Colon (tissue), 2 donors: Measurements from ENCODE around the gene SCGB1D2.
"Not testable (repeated sequence)": the region's sequence is repeated elsewhere in the genome, so short reads cannot be mapped to it uniquely, and the experiment has no call there.

Source experiments
- FAIRE-seq: peaks from 2 replicates; lab custom pipeline; 2012; peaks lifted over from hg19 to GRCh38; lab: Jason Lieb, UNC
- donor health status: control.
- donor health status: control.

The SCGB1D2 gene

GRCh38 chr11:62242021-62242420, at the start of gene SCGB1D2:
Gene SCGB1D2 (plus strand): TSS chr11:62242239. CDS start chr11:62242308, 69 bp downstream.
- FAIRE-seq, result no peak

- no peak for FAIRE-seq
Observed at GRCh38 chr11:62193952-62194351, 48.1 kb upstream of the SCGB1D2 start.

- FAIRE-seq, result not testable (repeated sequence)
Observed at GRCh38 chr11:62195010-62195409, 47.0 kb upstream of the SCGB1D2 start.

GRCh38 chr11:62195945-62196344, 46.1 kb upstream of the SCGB1D2 start:
- no peak for FAIRE-seq

GRCh38 chr11:62197400-62197799, 44.6 kb upstream of the SCGB1D2 start:
- FAIRE-seq, result not testable (repeated sequence)

GRCh38 chr11:62201376-62201775, 40.7 kb upstream of the SCGB1D2 start:
- FAIRE-seq, result no peak

GRCh38 chr11:62202910-62203309, 39.1 kb upstream of the SCGB1D2 start:
- FAIRE-seq, result no peak

GRCh38 chr11:62204430-62204829, 37.6 kb upstream of the SCGB1D2 start:
- no peak for FAIRE-seq

- FAIRE-seq, result no peak
Observed at GRCh38 chr11:62205441-62205840, 36.6 kb upstream of the SCGB1D2 start.

- not testable (repeated sequence) for FAIRE-seq
Observed at GRCh38 chr11:62206276-62207066, 35.6 kb upstream of the SCGB1D2 start.

- no peak for FAIRE-seq
Observed at GRCh38 chr11:62208785-62209144, 33.3 kb upstream of the SCGB1D2 start.

GRCh38 chr11:62217191-62217748, 24.8 kb upstream of the SCGB1D2 start:
- no peak for FAIRE-seq

GRCh38 chr11:62221498-62221897, 20.5 kb upstream of the SCGB1D2 start:
- peak; percentile 73 for FAIRE-seq

- FAIRE-seq, result no peak
Observed at GRCh38 chr11:62223095-62223494, 18.9 kb upstream of the SCGB1D2 start.

- FAIRE-seq, result no peak
Observed at GRCh38 chr11:62233730-62234129, 8.3 kb upstream of the SCGB1D2 start.

GRCh38 chr11:62236187-62236586, 5.9 kb upstream of the SCGB1D2 start:
- FAIRE-seq, result no peak

GRCh38 chr11:62237499-62237898, 4.5 kb upstream of the SCGB1D2 start:
- FAIRE-seq, result no peak

- no peak for FAIRE-seq
Observed at GRCh38 chr11:62238151-62238550, 3.9 kb upstream of the SCGB1D2 start.

- FAIRE-seq, result no peak
Observed at GRCh38 chr11:62241095-62241494, 944 bp upstream of the SCGB1D2 start.

- FAIRE-seq, result no peak
Observed at GRCh38 chr11:62245271-62245753, 3.3 kb downstream of the SCGB1D2 start.

- FAIRE-seq, result no peak
Observed at GRCh38 chr11:62251698-62252097, 9.7 kb downstream of the SCGB1D2 start.

- no peak for FAIRE-seq
Observed at GRCh38 chr11:62253999-62254542, 12.0 kb downstream of the SCGB1D2 start.

GRCh38 chr11:62256281-62256680, 14.2 kb downstream of the SCGB1D2 start:
- FAIRE-seq, result no peak
